ENCODE measurements around the gene LMNB1. TPM values are rescaled to one million over a fixed set of nuclear protein-coding genes. Genes with fewer than 3 reads are reported as not detected.
A peak's percentile ranks its signal among the peaks of the same experiment; 100 is the strongest.
"Not testable (repeated sequence)": the region's sequence is repeated elsewhere in the genome, so short reads cannot be mapped to it uniquely, and the experiment has no call there.

LMNB1 gene
- total and polyA plus RNA-seq, 12 donors: 0.78 to 14.7 (median 1.4) TPM

DNA sequence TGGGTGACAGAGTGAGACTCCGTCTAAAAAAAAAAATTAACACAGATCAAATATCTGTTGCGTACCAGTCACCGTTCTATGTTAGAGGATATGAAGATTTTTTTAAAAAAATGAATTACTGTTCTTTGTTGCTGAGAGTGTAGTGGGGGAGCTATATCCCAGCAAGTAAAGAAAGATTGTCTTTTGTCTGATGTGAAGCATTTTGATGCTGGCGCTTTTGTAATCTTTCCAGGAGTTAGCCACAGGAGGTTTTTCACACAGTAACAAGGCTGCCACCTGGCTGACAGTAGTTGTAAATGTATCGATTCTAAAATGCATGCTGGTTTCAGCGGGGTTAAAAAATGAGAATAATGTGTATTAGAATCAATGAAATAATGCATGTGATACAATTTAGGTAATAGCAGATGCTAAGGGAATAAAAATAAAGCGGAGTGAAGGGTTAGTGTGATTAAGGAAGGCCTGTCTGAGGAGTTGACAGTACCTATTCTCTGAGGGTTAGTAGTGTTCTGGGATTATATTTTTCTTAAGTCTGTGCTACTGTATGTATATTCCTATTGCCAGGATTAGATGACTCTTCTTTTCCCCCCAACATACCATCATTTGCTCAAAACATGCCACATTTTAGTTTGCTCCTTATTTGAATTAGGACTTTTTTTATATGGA lies 3.4 kb downstream of the LMNB1 start:
- Histone ChIP-seq H3K9me3 (no peaks in the 10 kb centered on the region), H3K27ac (peak overlapping the region in 1 of 10 donors; percentile 92), H3K4me1 (peaks cover 0 to 34% (median 17%) of the 10 kb centered on the region in 9 donors), H3K27me3 (no peaks in the 10 kb centered on the region), H3K4me3 (peak overlapping the region in 1 of 10 donors; percentile 90), H3K36me3 (no peaks in the 10 kb centered on the region)
- 30 to 39% methylated on average over 7 of the region's 7 CpGs for whole genome bisulfite sequencing, 2 donors
- intact Hi-C loops (cut with DNase I): loop anchor here in 8 of 10 donors (1.0 to 5.0 kb wide), 4 partner anchors 103 to 443 kb away; no protein-coding TSS in a partner anchor
- TF ChIP-seq, protein P1, sequence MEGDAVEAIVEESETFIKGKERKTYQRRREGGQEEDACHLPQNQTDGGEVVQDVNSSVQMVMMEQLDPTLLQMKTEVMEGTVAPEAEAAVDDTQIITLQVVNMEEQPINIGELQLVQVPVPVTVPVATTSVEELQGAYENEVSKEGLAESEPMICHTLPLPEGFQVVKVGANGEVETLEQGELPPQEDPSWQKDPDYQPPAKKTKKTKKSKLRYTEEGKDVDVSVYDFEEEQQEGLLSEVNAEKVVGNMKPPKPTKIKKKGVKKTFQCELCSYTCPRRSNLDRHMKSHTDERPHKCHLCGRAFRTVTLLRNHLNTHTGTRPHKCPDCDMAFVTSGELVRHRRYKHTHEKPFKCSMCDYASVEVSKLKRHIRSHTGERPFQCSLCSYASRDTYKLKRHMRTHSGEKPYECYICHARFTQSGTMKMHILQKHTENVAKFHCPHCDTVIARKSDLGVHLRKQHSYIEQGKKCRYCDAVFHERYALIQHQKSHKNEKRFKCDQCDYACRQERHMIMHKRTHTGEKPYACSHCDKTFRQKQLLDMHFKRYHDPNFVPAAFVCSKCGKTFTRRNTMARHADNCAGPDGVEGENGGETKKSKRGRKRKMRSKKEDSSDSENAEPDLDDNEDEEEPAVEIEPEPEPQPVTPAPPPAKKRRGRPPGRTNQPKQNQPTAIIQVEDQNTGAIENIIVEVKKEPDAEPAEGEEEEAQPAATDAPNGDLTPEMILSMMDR (IDR thresholded peaks at IDR 0.05): peak; percentile 21 to 80 (median 66)
- ATAC-seq: no peak
- DNase-seq: peak in 1 of 2 donors; percentile 43

DNA sequence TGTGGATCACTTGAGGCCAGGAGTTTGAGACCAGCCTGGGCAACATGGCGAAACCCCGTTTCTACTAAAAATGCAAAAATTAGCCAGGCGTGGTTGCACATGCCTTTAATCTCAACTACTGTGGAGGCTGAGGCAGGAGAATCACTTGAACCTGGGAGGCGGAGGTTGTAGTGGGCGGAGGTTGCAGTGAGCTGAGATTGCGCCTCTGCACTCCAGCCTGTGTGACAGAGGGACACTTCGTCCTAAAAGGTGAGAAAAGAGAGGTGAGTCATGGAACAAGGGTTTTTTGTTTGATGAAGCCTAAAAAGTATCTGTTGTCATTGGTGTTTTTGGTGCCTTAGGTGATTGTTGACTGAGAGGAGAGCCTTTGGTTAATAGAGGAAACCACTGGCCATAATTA lies 11.5 kb downstream of the LMNB1 start:
- H3K36me3 ChIP-seq; ATAC-seq; intact Hi-C loops (cut with DNase I); H3K27me3 ChIP-seq; H3K4me3 ChIP-seq; DNase-seq; H3K27ac ChIP-seq; H3K9me3 ChIP-seq: not testable (repeated sequence)
- 97% methylated on average over 7 of the region's 7 CpGs for WGBS, 2 donors
- peaks cover 0 to 12% (median 0%) of the 10 kb centered on the region in 9 donors for H3K4me1 ChIP-seq

DNA sequence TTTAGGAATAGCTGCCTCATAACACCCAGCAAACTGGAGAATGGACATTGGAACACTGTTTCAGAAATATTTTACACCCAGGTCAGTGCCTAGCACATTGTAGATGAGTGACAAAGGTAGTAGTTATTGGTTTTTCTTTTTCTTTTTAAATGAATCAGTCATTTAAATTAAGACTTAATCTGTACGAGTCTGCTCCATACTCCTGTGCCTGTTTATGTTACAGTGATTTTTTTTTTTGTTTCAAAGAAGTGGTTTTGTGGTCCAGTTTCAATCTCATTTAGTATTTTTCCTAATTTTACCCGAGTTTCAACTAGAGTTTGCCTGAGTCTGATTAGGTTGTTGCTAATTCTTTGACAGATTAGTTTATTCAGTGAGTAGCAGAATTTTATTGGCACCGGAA lies 16.2 kb downstream of the LMNB1 start:
- ATAC-seq (no peak), DNase-seq (no peak)
- H3K36me3 ChIP-seq: no peaks in the 10 kb centered on the region
- H3K27ac ChIP-seq: no peak overlapping the region
- H3K4me1 ChIP-seq: peaks cover 0 to 18% (median 0%) of the 10 kb centered on the region in 9 donors
- no peaks in the 10 kb centered on the region for H3K9me3 ChIP-seq
- TF ChIP-seq, protein P1 (IDR thresholded peaks at IDR 0.05): no peak
- WGBS, 2 donors: 88 to 93% methylated on average over 3 of the region's 3 CpGs
- H3K27me3 ChIP-seq: no peaks in the 10 kb centered on the region
- no peak overlapping the region for H3K4me3 ChIP-seq
- intact Hi-C loops (cut with DNase I): no loop called here

GRCh38 chr5:126793648-126794047 lies 16.7 kb downstream of the LMNB1 start:
- ATAC-seq; H3K4me3 ChIP-seq; intact Hi-C loops (cut with DNase I); H3K9me3 ChIP-seq; DNase-seq; H3K27me3 ChIP-seq; H3K36me3 ChIP-seq: not testable (repeated sequence)
- Histone ChIP-seq H3K27ac (peak overlapping the region in 1 of 10 donors; percentile 47), H3K4me1 (peaks cover 0 to 22% (median 0%) of the 10 kb centered on the region in 9 donors)
- WGBS, 2 donors: 96 to 99% methylated on average over 9 of the region's 9 CpGs

GRCh38 chr5:126794157-126794828 lies 17.4 kb downstream of the LMNB1 start:
- Histone ChIP-seq H3K9me3 (no peaks in the 10 kb centered on the region), H3K4me1 (peaks cover 0 to 22% (median 0%) of the 10 kb centered on the region in 9 donors), H3K36me3 (no peaks in the 10 kb centered on the region), H3K27me3 (no peaks in the 10 kb centered on the region), H3K27ac (peak overlapping the region in 1 of 10 donors; percentile 47), H3K4me3 (no peak overlapping the region)
- no peak for DNase-seq
- TF ChIP-seq, protein P1 (IDR thresholded peaks at IDR 0.05): no peak
- WGBS, 2 donors: 55 to 56% methylated on average over 6 of the region's 6 CpGs
- intact Hi-C loops (cut with DNase I): no loop called here
- no peak for ATAC-seq
